ENCODE measurements around the gene USP6.
"Not testable (repeated sequence)": the region's sequence is repeated elsewhere in the genome, so short reads cannot be mapped to it uniquely, and the experiment has no call there.

The USP6 gene

DNA sequence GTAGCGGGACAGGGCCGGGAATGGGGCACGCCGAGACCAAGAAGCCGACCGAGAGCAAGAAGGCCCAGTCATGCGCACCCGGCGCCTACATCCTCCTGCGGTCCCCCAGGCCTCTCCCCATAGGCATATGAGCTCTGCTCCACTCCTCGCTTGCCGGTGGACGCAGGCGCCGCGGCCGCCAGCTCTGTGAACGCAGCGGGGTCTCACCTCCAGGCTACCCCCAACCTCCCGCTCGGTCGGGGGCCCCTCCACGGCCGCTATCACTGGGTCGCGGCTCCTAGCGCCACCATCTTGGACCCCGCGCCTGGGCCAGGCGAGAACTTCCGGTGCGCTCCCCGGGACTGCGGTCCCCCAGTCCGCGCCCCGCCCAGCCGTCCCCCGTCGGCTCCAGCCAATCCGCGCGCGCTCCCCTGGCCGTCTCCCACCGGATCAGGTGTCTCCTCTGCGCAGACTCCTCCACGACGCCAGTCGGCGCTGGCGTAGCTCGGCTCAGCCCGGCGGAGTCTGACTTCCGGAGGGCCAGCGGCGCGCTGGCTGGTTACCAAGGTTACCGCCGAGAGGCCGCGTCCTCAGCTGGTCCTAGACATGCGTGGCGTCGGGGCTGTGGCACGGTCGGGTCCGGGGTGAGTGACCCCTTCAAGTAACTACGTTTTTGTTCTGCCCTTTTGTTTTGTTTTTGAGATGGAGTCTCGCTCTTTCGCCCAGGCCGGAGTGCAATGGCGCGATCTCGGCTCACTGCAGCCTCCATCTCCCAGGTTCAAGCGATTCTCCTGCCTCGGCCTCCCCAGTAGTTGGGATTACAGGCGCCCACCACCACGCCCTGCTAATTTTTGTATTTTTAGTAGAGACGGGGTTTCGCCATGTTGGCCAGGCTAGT, 75.9 kb downstream of the USP6 start, which contains the start of gene ZNF594:
ZNF594 (minus strand) TSS at position 328 of the 877 bp plus-strand sequence. CDS start 7,612 bp downstream, outside the sequence.
- TF ChIP-seq ZNF274 (IDR thresholded peaks at IDR 0.05; ENCODE audit: low read depth, low read length): no peak
- H3K4me3 ChIP-seq (ENCODE audit: low read length): peak within 1 kb of the TSS; percentile 99

DNA sequence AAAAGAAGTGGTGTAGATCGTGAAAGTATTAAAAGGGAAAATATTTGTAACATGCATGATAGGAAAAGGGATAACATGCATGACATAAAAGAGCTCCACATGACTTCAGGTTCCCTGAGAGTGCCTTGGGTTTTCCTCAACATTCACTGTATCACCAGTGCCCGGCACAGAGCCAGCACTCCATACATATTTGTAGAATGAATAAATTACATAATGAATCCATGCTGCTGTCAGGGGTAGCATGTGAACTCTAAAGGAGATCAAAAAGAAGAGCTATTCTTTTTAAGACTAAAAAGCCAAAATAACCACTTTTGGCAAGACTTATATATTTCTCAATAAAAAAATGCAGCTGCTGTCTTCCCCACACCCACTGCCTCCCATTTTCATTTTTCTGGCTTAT, 78.5 kb downstream of the USP6 start:
- no peak overlapping the region for H3K4me3 ChIP-seq (ENCODE audit: low read length)
- no peak for TF ChIP-seq ZNF274 (IDR thresholded peaks at IDR 0.05; ENCODE audit: low read depth, low read length)

DNA sequence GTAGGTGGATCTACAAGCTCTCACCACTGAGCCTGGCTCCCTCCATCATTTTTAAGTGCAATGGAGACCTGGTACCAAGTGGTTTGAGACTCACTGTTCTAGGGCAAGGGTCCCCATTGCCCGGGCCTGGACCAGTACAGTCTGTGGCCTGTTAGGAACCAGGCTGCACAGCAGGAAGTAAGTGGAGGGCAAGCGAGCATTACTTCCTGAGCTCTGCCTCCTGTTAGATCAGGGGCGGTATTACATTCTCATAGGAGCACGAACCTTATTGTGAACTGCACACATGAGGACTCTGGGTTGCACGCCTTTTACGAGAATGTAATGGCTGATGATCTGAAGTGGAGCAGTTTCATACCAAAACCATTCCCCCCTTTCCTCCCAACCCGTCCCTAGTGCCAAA, 82.6 kb downstream of the USP6 start:
- H3K4me3 ChIP-seq (ENCODE audit: low read length): no peak overlapping the region
- no peak for TF ChIP-seq ZNF274 (IDR thresholded peaks at IDR 0.05; ENCODE audit: low read depth, low read length)

DNA sequence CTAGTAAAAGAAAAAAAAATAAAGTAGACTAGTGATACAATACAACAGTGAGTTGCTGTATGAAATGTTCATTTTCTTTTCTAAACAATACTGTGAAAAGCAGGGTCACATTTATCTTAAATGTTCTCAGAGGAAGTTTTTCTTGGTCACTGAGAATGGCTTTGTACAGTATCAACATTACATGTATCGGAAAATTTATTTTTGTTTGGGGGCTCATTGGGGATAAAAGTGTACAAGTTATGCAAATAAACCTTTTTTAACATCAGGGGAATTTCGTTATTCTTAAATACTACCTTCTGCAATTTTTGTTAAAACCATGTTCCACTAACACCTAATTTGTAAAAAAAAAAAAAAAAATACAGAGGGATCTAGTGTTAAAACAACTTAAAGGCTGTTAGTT, 84.5 kb downstream of the USP6 start:
- TF ChIP-seq ZNF274 (IDR thresholded peaks at IDR 0.05; ENCODE audit: low read depth, low read length): no peak
- no peak overlapping the region for H3K4me3 ChIP-seq (ENCODE audit: low read length)

DNA sequence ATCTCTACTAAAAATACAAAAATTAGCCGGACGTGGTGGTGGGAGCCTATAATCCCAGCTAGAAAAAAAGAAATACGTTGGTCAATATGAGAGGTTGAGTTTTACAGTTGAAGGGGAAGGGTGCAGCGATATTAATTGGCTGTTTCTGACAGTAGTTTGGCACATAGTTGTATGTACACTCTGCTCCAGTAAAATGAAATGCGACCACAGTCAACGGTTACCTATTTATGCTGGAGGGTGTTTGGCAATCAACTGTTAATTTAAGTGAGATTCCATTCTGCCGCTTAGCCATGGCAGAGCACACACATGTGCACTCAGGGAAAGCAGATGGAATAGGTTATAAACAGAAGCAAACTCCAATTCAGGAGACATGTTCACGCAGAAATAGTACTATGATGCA, 85.2 kb downstream of the USP6 start:
- no peak for TF ChIP-seq ZNF274 (IDR thresholded peaks at IDR 0.05; ENCODE audit: low read depth, low read length)

DNA sequence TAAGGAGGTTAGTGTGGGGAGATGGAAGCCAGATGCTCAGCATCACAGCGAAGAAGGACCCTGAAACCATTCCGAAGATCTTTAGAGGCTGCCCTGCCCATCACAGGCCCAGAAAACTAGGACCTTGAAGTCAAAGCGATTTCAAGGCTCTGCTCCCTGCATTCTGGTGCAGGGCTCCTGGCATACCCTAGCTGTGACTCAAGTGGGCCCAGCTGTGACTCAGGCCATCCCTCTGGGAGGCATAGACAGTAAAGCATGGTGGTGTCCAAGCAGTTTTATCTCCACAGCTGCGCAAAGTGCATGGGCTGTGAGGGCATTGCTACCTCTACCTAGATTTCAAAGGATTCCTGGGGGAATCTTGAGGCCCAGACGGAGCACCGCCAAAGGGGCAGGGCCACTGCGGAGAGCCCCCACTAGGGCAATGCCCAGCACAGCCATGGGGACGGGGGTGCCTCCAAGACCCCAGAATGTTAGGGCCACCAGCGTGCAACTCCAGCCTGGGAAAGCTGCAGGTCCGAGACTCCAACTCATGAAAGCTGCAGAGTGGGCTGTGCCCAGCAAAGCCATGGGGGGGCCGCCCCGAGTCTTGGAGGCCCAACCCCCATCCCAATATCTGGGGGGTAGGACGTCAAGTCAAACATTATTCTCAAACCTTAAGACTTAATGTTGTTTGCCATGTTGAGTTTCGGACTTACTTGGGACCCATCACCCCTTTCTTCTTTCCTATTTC, 87.5 kb downstream of the USP6 start:
- no peak overlapping the region for H3K4me3 ChIP-seq (ENCODE audit: low read length)

More for the DNA sequence above, 85.2 kb downstream of the USP6 start:
- H3K4me3 ChIP-seq (ENCODE audit: low read length): no peak overlapping the region

DNA sequence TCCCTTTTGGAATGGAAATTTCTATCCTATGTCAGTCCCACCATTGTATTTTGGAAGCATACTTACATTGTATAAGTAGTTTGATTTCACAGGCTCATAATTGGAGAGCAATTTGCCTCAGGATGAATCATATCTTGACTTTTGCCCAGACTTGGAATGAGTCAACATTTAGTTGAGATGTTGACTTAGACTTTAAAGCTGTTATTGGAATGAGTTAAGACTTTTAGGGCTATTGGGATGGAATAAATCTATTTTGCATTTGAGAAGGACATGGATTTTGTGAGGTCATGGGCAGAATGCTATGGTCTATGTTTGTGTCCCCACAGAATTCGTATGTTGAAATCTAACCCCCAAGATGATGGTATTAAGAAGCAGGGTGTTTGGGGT, 88.1 kb downstream of the USP6 start:
- no peak for TF ChIP-seq ZNF274 (IDR thresholded peaks at IDR 0.05; ENCODE audit: low read depth, low read length)
- H3K4me3 ChIP-seq (ENCODE audit: low read length): no peak overlapping the region

More for the DNA sequence above, 87.5 kb downstream of the USP6 start:
- no peak for TF ChIP-seq ZNF274 (IDR thresholded peaks at IDR 0.05; ENCODE audit: low read depth, low read length)

DNA sequence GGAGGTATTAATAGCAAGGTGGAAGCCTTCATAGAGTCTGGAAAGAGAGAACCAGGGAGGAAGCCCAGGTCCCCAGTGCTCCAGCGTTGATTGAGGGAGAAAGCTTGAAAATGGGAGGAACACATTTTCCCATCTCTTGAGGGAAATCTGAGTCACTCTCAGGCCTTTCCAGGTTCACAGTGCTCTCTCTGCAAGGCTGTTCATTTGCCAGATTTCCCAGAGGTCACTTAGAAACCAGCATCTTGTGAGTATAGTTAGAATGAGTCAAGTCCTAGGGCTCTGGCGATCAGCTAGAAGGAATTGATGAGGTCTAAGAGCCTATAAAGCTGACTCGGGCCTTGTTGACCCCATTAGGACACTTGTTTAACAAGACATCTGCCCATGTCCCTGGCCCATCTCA, 93.6 kb downstream of the USP6 start:
- TF ChIP-seq ZNF274 (IDR thresholded peaks at IDR 0.05; ENCODE audit: low read depth, low read length): no peak
- H3K4me3 ChIP-seq (ENCODE audit: low read length): no peak overlapping the region

DNA sequence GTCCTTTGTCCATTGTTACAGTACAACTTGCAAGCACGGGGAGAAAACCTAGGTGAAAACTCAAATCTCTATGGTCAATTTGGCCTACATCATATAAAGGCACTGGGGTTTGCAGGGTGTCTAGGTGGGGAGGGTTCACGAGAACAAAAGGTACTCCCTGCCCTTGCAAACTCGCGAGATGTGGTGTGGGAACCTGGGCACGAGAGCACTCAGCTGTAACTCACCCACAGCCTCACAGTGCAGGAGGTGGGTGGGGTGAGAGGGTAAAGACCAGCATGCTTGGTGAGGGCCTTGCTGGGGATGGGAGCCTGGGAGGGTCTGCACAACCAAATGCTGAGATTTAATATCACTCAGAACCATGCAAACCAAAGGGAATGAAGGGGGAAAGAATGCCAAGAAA, 94.3 kb downstream of the USP6 start:
- TF ChIP-seq ZNF274 (IDR thresholded peaks at IDR 0.05; ENCODE audit: low read depth, low read length): no peak
- H3K4me3 ChIP-seq (ENCODE audit: low read length): no peak overlapping the region

DNA sequence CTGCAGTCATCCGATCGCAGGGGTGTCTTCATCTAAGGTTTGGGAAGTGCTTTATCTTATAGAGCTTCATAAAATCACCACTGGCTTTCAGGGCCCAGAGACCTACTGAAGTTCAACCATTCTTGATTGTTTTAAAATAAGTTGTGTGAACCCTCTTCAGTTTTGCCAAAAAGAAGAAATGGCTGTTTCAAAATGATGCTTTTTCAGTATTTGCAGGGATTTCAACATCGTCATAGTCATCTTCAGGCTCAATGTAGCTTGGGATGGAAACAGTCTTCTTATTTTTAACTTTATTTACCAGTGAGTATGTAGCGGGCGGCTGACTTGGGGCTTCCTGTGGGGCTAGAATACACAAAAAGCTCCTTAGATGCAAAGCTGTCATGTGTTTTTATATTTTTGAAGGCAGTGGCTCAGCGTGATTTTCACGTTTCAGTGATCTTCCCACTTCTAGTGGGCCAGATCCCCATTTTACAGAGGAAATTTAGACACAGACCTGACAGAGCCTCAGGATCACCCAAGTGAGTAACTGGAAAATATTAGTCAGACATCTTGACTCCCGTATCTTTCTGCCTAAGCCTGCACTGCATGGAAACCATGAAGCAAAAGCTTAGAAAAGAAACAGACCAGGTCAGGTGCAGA, 94.9 kb downstream of the USP6 start:
- TF ChIP-seq ZNF274 (IDR thresholded peaks at IDR 0.05; ENCODE audit: low read depth, low read length): no peak
- H3K4me3 ChIP-seq (ENCODE audit: low read length): no peak overlapping the region; the same call in 1 of the 2 replicates

DNA sequence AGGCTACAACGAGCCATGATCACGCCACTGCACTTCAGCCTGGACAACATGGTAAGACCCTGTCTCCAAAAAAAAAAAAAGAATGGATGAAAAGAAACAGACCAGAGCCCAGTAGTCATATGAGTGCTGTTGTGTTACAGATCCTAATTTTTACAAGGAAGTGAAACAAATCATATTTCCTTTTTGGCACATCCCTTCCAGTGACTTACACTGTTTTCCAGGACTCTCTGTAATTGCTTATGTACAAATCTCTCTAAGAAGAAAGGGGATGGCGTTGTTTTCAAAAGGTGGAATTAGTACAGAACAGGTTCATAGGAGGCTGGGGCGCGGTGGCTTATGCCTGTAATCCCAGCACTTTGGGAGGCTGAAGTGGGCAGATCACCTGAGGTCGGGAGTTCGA, 95.6 kb downstream of the USP6 start:
- TF ChIP-seq ZNF274 (IDR thresholded peaks at IDR 0.05; ENCODE audit: low read depth, low read length): no peak

DNA sequence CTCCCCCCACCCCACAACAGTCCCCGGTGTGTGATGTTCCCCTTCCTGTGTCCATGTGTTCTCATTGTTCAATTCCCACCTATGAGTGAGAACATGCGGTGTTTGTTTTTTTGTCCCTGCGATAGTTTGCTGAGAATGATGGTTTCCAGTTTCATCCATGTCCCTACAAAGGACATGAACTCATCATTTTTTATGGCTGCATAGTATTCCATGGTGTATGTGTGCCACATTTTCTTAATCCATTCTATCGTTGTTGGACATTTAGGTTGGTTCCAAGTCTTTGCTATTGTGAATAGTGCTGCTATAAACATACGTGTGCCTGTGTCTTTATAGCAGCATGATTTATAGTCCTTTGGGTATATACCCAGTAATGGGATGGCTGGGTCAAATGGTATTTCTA, 101.7 kb downstream of the USP6 start:
- not testable (repeated sequence) for H3K4me3 ChIP-seq (ENCODE audit: low read length)

More for the DNA sequence above, 95.6 kb downstream of the USP6 start:
- H3K4me3 ChIP-seq (ENCODE audit: low read length): no peak overlapping the region

DNA sequence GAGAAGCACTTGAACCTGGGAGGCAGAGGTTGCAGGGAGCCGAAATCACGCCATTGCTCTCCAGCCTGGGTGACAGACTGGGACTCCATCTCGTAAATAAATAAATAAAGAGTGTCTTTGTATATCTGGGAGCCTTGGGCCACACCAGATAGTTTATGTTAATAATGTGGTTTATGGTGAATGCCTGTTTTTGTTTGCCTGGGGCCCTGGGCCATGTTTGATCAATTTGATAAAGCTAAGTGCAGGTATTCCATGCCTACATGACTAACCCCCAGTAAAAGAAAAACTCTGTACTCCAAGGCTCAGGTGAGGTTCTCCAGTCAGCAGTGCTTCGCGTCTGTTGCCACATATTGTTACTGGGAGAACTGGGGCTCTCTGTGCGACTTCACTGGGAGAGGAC, 103.7 kb downstream of the USP6 start:
- H3K4me3 ChIP-seq (ENCODE audit: low read length): no peak overlapping the region
- TF ChIP-seq ZNF274 (IDR thresholded peaks at IDR 0.05; ENCODE audit: low read depth, low read length): no peak

DNA sequence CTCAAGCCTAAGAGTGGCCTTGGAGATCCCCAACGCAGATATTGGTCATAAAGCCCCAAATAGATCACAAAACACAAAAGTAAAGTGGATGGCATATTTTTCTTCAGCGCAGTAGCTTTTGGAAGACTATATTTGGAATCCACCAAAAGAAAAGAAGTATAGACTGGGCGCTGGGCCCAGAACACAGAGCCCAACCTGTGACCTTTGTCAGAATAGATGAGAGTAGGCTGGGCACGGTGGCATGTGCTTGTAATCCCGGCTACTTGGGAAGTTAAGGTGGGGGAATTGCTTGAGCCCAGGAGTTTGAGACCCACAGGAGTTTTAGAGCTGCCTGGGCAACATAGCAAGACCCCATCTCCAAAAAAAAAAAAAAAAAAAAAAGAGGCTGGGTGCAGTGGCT, 104.2 kb downstream of the USP6 start:
- TF ChIP-seq ZNF274 (IDR thresholded peaks at IDR 0.05; ENCODE audit: low read depth, low read length): no peak
- H3K4me3 ChIP-seq (ENCODE audit: low read length): no peak overlapping the region

DNA sequence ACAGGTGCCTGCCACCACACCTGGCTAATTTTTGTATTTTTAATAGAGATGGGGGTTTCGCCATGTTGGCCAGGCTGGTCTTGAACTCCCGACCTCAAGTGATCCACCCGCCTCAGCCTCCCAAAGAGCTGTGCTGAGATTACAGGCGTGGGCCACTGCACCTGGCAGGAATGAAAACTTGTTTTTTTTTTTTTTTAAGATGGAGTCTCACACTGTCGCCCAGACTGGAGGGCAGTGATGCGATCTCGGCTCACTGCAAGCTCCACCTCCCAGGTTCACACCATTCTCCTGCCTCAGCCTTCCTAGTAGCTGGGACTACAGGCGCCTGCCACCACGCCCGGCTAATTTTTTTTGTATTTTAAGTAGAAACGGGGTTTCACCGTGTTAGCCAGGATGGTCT, 106.1 kb downstream of the USP6 start:
- not testable (repeated sequence) for H3K4me3 ChIP-seq (ENCODE audit: low read length)
